HL-60/S4 treated with retinoic acid at 250 ng/mL for 4 days and 3 days (cell line): ENCODE results near the gene EFNB2.

ENCODE experiments used
- in situ Hi-C: fragments of 300-500 bp; cut with MboI; formaldehyde crosslinking; loops from 2 replicates; pipeline ENCODE4 v1.7.0; 2022; ENCODE audit warnings: low sequenced_read_pairs

The EFNB2 gene

DNA sequence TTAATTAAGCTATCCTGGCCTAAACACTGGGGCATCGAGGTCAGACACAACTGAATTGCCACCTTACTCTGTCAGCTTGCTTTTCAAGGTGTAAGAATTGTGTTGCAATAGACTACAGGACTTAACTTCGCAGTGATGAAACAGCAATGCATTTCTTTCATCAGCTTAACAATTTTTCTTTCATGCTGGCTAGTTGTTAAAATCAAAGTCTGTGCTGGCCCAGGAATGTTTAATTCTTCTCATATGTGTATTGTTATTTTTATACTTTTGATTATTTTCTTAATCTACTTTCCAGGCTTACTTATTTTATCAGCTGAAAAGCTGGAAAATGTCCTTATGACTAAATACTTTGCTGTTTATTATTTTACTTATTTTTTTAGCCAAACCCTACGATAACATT is 79.7 kb downstream of the EFNB2 start:
- in situ Hi-C loops, result no loop called here

DNA sequence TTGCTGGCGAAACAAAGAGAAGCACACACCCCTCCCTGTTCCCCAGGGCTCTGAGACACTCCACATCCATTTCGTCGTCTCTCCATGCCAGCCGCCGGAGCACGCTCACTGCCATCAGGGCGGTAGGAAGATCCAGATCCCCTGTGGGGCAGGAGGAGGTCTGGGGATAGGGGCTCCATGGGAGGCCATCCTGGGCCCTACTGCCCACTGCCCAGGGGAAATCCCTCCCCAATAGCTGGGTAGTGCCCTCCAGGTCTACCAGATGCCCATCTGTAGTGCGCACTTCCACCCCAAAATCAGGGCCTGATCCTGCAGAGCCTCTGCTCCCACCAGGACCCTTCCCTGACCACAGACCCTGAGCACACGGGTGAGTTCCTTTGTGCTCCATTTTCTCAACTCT is 80.3 kb downstream of the EFNB2 start:
- in situ Hi-C loops, result no loop called here

DNA sequence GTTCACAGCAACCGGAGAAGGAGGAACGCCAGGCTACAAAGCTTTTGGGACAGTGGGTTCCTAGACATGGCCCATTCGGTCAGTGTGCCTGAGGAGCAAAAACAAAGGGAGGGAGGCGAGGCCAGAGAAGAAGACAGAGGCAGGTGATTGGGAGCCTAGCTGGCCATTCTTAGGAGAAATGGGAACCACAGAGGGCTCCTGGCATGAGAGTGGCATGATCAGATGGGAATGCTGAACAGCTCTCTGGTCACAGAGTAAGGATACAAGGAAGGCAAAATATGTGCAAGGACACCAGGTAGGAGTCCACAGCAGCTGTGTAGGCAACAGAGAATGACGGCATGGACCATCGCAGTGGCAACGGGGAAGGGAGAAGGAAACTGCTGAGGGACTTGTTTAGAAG is 82.4 kb downstream of the EFNB2 start:
- in situ Hi-C loops, result no loop called here

DNA sequence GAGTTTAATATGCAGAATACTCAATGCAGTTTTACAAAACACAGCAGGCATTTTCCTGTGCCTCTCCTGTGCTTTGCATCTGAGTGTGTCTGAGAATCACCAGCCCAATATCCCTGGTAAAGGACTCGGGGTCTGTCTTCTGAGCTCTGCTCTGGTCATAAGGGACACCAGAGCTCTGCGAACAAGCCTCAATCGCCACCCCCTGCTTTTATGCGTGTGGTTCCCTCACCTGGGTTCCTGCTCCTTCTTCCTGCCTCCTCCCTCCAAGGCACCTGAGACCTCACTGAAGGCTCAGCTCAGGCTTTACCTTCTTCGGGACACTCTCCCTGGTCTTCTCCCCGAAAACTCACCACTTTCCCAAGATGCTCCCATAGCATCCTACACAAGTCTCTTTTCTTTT is 84.5 kb downstream of the EFNB2 start:
- in situ Hi-C loops, result no loop called here

DNA sequence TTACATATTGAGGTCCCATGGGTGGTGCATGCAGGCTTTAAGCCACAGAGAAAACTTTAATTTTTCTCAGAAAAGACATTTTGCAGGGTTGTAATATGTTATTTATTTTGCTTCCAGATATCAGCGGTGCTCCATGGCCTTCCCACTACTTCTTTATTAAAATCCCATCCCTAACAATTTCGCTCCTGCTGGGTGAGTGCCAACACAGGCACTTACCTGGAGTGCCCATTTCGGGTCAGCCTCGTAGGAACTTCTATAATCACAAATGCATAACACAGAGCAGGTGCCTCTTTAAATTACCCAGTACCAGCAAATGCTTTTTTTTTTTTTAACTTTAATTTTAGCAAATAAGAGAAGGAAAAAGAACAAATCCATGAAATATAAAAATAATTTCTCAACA is 86.4 kb downstream of the EFNB2 start:
- in situ Hi-C loops, result no loop called here

DNA sequence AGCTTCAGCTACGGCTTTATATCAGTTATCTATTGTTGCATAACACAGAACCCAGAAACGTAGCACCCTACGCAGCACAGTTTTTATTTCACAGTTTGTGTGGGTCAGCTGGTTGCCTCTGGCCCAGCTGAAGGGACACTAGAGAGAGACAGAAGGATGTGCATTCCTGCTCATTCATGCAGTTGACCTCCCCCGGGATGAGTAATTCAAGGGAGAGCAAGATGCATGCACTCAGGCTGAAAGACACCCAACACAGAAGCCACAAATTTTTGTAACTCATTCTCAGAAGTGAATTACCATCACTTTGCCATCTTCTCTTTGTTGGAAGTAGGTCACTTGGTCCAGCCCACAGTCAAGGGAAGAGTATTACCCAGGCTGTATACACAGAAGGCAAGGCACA is 89.5 kb downstream of the EFNB2 start:
- in situ Hi-C loops, result no loop called here

DNA sequence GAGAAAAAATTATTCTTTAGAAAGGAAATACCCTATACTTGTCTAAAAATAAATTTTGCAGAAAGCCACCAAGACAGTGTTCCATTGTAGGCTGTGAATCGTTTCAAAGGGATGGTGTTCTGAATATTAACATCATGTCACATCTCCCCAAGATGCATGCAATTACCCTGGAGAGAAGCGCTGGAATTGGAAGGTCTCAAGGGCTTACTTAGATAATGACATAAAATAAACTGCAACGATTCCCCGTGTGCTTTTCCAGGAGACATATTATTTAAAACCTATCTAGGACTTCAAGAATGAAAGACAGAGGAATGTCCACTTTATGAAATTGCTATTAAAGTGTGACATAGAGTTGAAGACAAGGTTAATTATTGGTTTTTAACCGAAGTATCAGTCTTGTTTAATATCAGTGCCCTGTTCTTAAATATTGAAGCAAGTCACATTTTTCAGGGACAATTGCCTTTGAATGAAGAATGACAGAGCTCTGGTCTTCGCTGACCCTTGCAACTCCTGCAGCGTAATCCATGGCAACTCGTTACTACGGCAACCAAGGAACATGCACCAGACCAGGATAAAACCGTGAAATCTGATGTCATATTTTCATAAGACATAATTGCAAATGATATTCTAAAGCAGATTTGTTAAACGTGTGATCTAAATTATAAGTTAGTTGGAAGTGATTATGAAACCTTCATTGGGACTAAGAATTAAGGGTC is 91.7 kb downstream of the EFNB2 start:
- in situ Hi-C loops, result no loop called here

DNA sequence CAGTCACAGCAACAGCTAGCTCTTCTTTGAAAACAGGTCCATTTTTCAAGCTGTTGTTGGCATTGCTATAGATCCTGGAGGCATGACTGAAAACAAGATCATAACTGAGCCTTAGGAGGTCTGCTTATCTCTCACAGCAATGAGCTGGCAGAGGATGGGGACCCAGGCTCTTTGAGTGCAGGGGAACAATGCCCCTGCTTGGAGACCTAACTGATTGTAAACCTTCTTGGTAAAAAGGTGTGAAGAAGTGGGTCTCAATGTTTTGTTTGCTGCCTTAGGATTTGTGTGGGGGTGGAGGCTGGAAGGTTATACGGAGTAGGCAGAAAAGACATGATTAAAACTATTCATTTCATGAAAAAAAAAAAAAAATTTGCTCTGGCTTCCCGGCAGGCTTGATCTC is 94.6 kb downstream of the EFNB2 start:
- in situ Hi-C loops, result no loop called here
